Measurements from ENCODE around the gene SLC25A6.

The SLC25A6 gene

DNA sequence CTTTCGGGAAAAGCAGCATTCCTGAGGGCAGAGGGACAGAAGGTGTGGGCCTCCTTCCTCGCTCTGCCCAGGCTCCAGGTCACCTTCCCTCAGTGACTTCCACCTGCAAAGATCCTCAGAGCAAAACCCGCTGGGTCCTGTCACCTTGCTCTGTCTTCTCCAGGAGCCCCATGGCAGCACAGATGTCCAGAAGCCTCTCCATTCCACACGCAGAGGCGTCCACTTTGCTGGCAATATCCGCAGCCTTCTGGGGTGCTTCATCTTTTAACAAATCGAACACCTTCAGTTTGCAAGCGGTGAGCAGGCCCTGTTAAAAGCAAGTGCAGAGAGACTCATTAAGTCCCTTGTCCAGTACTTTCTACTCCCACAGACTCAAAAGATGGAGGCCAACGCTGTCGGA, 33.5 kb upstream of the SLC25A6 start:
- no peak overlapping the region for H3K4me2 ChIP-seq (ENCODE audit: low read length)
- H3K23ac ChIP-seq (ENCODE audit: low read length), result no peak overlapping the region
- H3K79me2 ChIP-seq (ENCODE audit: control insufficient read depth, insufficient read depth, low read length, poor library complexity), result no peaks in the 10 kb centered on the region
- H3K9ac ChIP-seq (ENCODE audit: low read length), result no peak overlapping the region
- H2AFZ ChIP-seq (ENCODE audit: insufficient read depth, low read length, poor library complexity), result no peak overlapping the region
- no peaks in the 10 kb centered on the region for H3K27me3 ChIP-seq (ENCODE audit: insufficient read depth, low read length)
- no peak overlapping the region for H4K91ac ChIP-seq (ENCODE audit: low read depth, low read length)
- H3K27ac ChIP-seq (ENCODE audit: low read depth, low read length), result no peak overlapping the region
- no peak overlapping the region for H3K4ac ChIP-seq (ENCODE audit: low read depth, low read length)
- no CpG with 5 or more reads among the region's 10 CpGs for WGBS (ENCODE audit: extremely low coverage, insufficient coverage, insufficient read length)
- H3K14ac ChIP-seq (ENCODE audit: low read length), result no peak overlapping the region
- no peak overlapping the region for H2BK120ac ChIP-seq (ENCODE audit: insufficient read depth, low read length, poor library complexity)
- H2AK5ac ChIP-seq (ENCODE audit: low read length), result no peak overlapping the region
- no peak overlapping the region for H3K4me3 ChIP-seq (ENCODE audit: low read depth, low read length)
- H2BK12ac ChIP-seq (ENCODE audit: low read length), result no peak overlapping the region
- no peaks in the 10 kb centered on the region for H3K79me1 ChIP-seq (ENCODE audit: low read length)
- no peak overlapping the region for H2BK5ac ChIP-seq (ENCODE audit: low read depth, low read length, poor library complexity)
- peaks cover 32 to 39% of the 10 kb centered on the region in 2 experiments for H3K36me3 ChIP-seq (ENCODE audit: control insufficient read depth in 1 of 2, insufficient read depth in 2 of 2, low read length in 2 of 2)
- no peaks in the 10 kb centered on the region for H3K4me1 ChIP-seq (ENCODE audit: control insufficient read depth in 1 of 2, insufficient read depth in 2 of 2, low read length in 2 of 2)
- peaks cover 19% of the 10 kb centered on the region for H3K9me3 ChIP-seq (ENCODE audit: insufficient read depth, low read depth, low read length)
- no peak overlapping the region for H4K12ac ChIP-seq (ENCODE audit: low read depth, low read length)
- no peak overlapping the region for H3K18ac ChIP-seq (ENCODE audit: low read length)
- DNase-seq, result no peak
- no peak overlapping the region for H4K8ac ChIP-seq (ENCODE audit: low read depth, low read length)

DNA sequence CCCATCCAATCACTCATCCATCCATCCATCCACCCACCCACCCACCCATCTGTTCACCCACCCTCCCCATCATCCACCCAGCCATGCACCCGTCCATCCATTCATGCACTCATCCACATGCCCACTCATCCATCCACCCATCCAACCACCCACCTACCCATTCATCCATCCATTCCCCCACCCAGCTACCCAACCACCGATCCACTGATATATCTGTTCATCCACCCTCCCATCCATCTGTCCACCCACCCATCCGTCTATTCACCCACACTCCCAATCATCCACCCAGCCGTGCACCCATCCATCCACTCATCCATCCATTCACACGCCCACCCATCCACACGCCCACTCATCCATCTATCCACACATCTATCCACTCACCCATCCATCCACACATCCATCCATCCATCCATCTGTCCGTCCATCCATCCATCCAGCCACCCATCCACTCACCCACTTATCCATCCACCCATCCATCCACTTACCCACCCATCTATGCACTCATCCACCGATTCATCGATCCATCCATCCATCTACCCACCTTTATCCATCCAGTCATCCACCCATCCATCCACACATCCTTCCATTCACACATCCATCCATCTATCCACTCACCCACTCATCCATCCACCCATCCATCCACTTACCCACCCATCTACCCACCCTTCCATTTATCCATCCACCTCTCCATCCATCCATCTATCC, 32.4 kb upstream of the SLC25A6 start:
- Histone ChIP-seq H3K18ac (ENCODE audit: low read length) (no peak overlapping the region), H3K4me2 (ENCODE audit: low read length) (no peak overlapping the region), H2AFZ (ENCODE audit: insufficient read depth, low read length, poor library complexity) (no peak overlapping the region), H3K4me1 (ENCODE audit: control insufficient read depth in 1 of 2, insufficient read depth in 2 of 2, low read length in 2 of 2) (no peaks in the 10 kb centered on the region), H3K27me3 (ENCODE audit: insufficient read depth, low read length) (no peaks in the 10 kb centered on the region), H3K4me3 (ENCODE audit: low read depth, low read length) (no peak overlapping the region), H3K23ac (ENCODE audit: low read length) (no peak overlapping the region), H3K27ac (ENCODE audit: low read depth, low read length) (no peak overlapping the region), H3K4ac (ENCODE audit: low read depth, low read length) (no peak overlapping the region), H4K91ac (ENCODE audit: low read depth, low read length) (no peak overlapping the region), H4K12ac (ENCODE audit: low read depth, low read length) (no peak overlapping the region), H2BK12ac (ENCODE audit: low read length) (no peak overlapping the region), H2BK5ac (ENCODE audit: low read depth, low read length, poor library complexity) (no peak overlapping the region), H3K9ac (ENCODE audit: low read length) (no peak overlapping the region), H3K36me3 (ENCODE audit: control insufficient read depth in 1 of 2, insufficient read depth in 2 of 2, low read length in 2 of 2) (peaks cover 32 to 40% of the 10 kb centered on the region in 2 experiments), H3K79me1 (ENCODE audit: low read length) (no peaks in the 10 kb centered on the region), H3K14ac (ENCODE audit: low read length) (no peak overlapping the region), H4K8ac (ENCODE audit: low read depth, low read length) (no peak overlapping the region), H2AK5ac (ENCODE audit: low read length) (no peak overlapping the region), H2BK120ac (ENCODE audit: insufficient read depth, low read length, poor library complexity) (no peak overlapping the region), H3K79me2 (ENCODE audit: control insufficient read depth, insufficient read depth, low read length, poor library complexity) (no peaks in the 10 kb centered on the region), H3K9me3 (ENCODE audit: insufficient read depth, low read depth, low read length) (peaks cover 19% of the 10 kb centered on the region)
- DNase-seq, result no peak
- WGBS (ENCODE audit: extremely low coverage, insufficient coverage, insufficient read length), result 96% methylated on average over 4 of the region's 9 CpGs

DNA sequence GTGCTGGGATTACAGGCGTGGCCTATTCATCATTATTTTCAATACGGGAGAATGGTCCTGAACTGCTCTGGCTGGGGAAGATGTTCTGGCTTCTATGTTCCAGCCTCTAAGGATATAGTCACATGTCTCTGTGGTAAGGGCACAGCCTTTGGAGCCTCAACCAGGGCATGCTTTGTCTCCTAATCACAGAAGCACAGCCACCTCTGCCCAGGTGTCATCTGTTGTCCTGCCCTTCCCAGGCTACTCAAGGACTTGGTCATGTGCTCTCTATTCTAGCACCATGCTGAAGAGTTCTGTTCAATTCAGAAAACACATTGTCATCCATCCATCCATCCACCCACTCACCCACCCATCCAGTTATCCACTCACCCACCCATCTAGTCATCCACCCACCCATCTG, 31.3 kb upstream of the SLC25A6 start:
- Histone ChIP-seq H3K4me3 (ENCODE audit: low read depth, low read length) (no peak overlapping the region), H2AFZ (ENCODE audit: insufficient read depth, low read length, poor library complexity) (no peak overlapping the region), H3K4me2 (ENCODE audit: low read length) (no peak overlapping the region), H2BK5ac (ENCODE audit: low read depth, low read length, poor library complexity) (no peak overlapping the region), H4K91ac (ENCODE audit: low read depth, low read length) (no peak overlapping the region), H3K23ac (ENCODE audit: low read length) (no peak overlapping the region), H3K27me3 (ENCODE audit: insufficient read depth, low read length) (no peaks in the 10 kb centered on the region), H3K9me3 (ENCODE audit: insufficient read depth, low read depth, low read length) (peaks cover 22% of the 10 kb centered on the region), H3K9ac (ENCODE audit: low read length) (no peak overlapping the region), H4K12ac (ENCODE audit: low read depth, low read length) (no peak overlapping the region), H3K36me3 (ENCODE audit: control insufficient read depth in 1 of 2, insufficient read depth in 2 of 2, low read length in 2 of 2) (peaks cover 41 to 49% of the 10 kb centered on the region in 2 experiments), H3K4me1 (ENCODE audit: control insufficient read depth in 1 of 2, insufficient read depth in 2 of 2, low read length in 2 of 2) (no peaks in the 10 kb centered on the region), H3K18ac (ENCODE audit: low read length) (no peak overlapping the region), H2BK12ac (ENCODE audit: low read length) (no peak overlapping the region), H3K79me2 (ENCODE audit: control insufficient read depth, insufficient read depth, low read length, poor library complexity) (no peaks in the 10 kb centered on the region), H3K27ac (ENCODE audit: low read depth, low read length) (no peak overlapping the region), H3K14ac (ENCODE audit: low read length) (no peak overlapping the region), H4K8ac (ENCODE audit: low read depth, low read length) (no peak overlapping the region), H2BK120ac (ENCODE audit: insufficient read depth, low read length, poor library complexity) (no peak overlapping the region), H3K79me1 (ENCODE audit: low read length) (no peaks in the 10 kb centered on the region), H3K4ac (ENCODE audit: low read depth, low read length) (no peak overlapping the region), H2AK5ac (ENCODE audit: low read length) (no peak overlapping the region)
- no peak for DNase-seq
- no CpG with 5 or more reads among the region's 2 CpGs for WGBS (ENCODE audit: extremely low coverage, insufficient coverage, insufficient read length)

GRCh38 chrX:1422135-1422465, 30.2 kb upstream of the SLC25A6 start:
- no peaks in the 10 kb centered on the region for H3K27me3 ChIP-seq (ENCODE audit: insufficient read depth, low read length)
- H3K14ac ChIP-seq (ENCODE audit: low read length), result no peak overlapping the region
- DNase-seq, result no peak
- H3K36me3 ChIP-seq (ENCODE audit: control insufficient read depth in 1 of 2, insufficient read depth in 2 of 2, low read length in 2 of 2), result peaks cover 43 to 53% of the 10 kb centered on the region in 2 experiments
- H2AK5ac ChIP-seq (ENCODE audit: low read length), result no peak overlapping the region
- no peak overlapping the region for H3K4me3 ChIP-seq (ENCODE audit: low read depth, low read length)
- no peak overlapping the region for H3K18ac ChIP-seq (ENCODE audit: low read length)
- no peak overlapping the region for H3K4ac ChIP-seq (ENCODE audit: low read depth, low read length)
- no CpG with 5 or more reads among the region's 4 CpGs for WGBS (ENCODE audit: extremely low coverage, insufficient coverage, insufficient read length)
- no peak overlapping the region for H2BK120ac ChIP-seq (ENCODE audit: insufficient read depth, low read length, poor library complexity)
- H2AFZ ChIP-seq (ENCODE audit: insufficient read depth, low read length, poor library complexity), result no peak overlapping the region
- H3K9me3 ChIP-seq (ENCODE audit: insufficient read depth, low read depth, low read length), result peaks cover 25% of the 10 kb centered on the region
- H3K4me1 ChIP-seq (ENCODE audit: control insufficient read depth in 1 of 2, insufficient read depth in 2 of 2, low read length in 2 of 2), result no peaks in the 10 kb centered on the region
- no peak overlapping the region for H3K27ac ChIP-seq (ENCODE audit: low read depth, low read length)
- H3K79me1 ChIP-seq (ENCODE audit: low read length), result no peaks in the 10 kb centered on the region
- no peak overlapping the region for H4K12ac ChIP-seq (ENCODE audit: low read depth, low read length)
- H4K8ac ChIP-seq (ENCODE audit: low read depth, low read length), result no peak overlapping the region
- H4K91ac ChIP-seq (ENCODE audit: low read depth, low read length), result no peak overlapping the region
- H2BK12ac ChIP-seq (ENCODE audit: low read length), result no peak overlapping the region
- H3K79me2 ChIP-seq (ENCODE audit: control insufficient read depth, insufficient read depth, low read length, poor library complexity), result no peaks in the 10 kb centered on the region
- no peak overlapping the region for H3K9ac ChIP-seq (ENCODE audit: low read length)
- H3K4me2 ChIP-seq (ENCODE audit: low read length), result no peak overlapping the region
- no peak overlapping the region for H3K23ac ChIP-seq (ENCODE audit: low read length)
- H2BK5ac ChIP-seq (ENCODE audit: low read depth, low read length, poor library complexity), result no peak overlapping the region

All from trophoblast cell (in vitro differentiated cells and primary cell).